NCI-H1417 treated with DMSO at 0.1 percent for 48 hours (cell line): ENCODE data around the gene OLR1.
"Not testable (repeated sequence)": the region's sequence is repeated elsewhere in the genome, so short reads cannot be mapped to it uniquely, and the experiment has no call there.

Experiments
- DNase-seq: peaks from one replicate; lab custom pipeline; 2025; lab: John Stamatoyannopoulos, UW

The OLR1 gene

GRCh38 chr12:10171973-10172728 is at the start of gene OLR1:
OLR1 (minus strand) TSS chr12:10172132; CDS start chr12:10172077, 55 bp downstream.
- DNase-seq = no peak

- no peak for DNase-seq
Measured at GRCh38 chr12:10220398-10221077, 48.6 kb upstream of the OLR1 start.

GRCh38 chr12:10218021-10218420 is 46.1 kb upstream of the OLR1 start:
- no peak for DNase-seq

GRCh38 chr12:10215946-10216345 is 44.0 kb upstream of the OLR1 start:
- DNase-seq = not testable (repeated sequence)

GRCh38 chr12:10215436-10215835 is 43.5 kb upstream of the OLR1 start:
- no peak for DNase-seq

- DNase-seq = no peak
Measured at GRCh38 chr12:10214895-10215267, 42.9 kb upstream of the OLR1 start.

- DNase-seq = no peak
Measured at GRCh38 chr12:10214136-10214894, 42.4 kb upstream of the OLR1 start.

GRCh38 chr12:10213168-10214135 is 41.5 kb upstream of the OLR1 start:
- no peak for DNase-seq

GRCh38 chr12:10212739-10213131 is 40.8 kb upstream of the OLR1 start, which contains the start of gene GABARAPL1:
GABARAPL1 (plus strand) TSS chr12:10212877; CDS start chr12:10213130, 253 bp downstream.
- peak; percentile 24 for DNase-seq

GRCh38 chr12:10211940-10212738 is 40.2 kb upstream of the OLR1 start:
- DNase-seq = peak; percentile 59

GRCh38 chr12:10211101-10211939 is 39.4 kb upstream of the OLR1 start:
- DNase-seq = no peak

GRCh38 chr12:10210225-10210624 is 38.3 kb upstream of the OLR1 start:
- DNase-seq = no peak

GRCh38 chr12:10207136-10207535 is 35.2 kb upstream of the OLR1 start:
- no peak for DNase-seq

- DNase-seq = no peak
Measured at GRCh38 chr12:10205220-10205807, 33.4 kb upstream of the OLR1 start.

GRCh38 chr12:10204495-10204894 is 32.6 kb upstream of the OLR1 start:
- DNase-seq = not testable (repeated sequence)

GRCh38 chr12:10197879-10198278 is 25.9 kb upstream of the OLR1 start:
- DNase-seq = no peak

GRCh38 chr12:10196210-10196609 is 24.3 kb upstream of the OLR1 start:
- DNase-seq = no peak

GRCh38 chr12:10194160-10194670 is 22.3 kb upstream of the OLR1 start:
- DNase-seq = no peak

GRCh38 chr12:10191865-10192264 is 19.9 kb upstream of the OLR1 start:
- no peak for DNase-seq
